HG03060 (cell line): ENCODE measurements around the gene FBRSL1.

Source experiments
- ATAC-seq: cut with Tn5 transposase; IDR thresholded peaks from one replicate; pipeline ENCODE4 v1.9.1; 2021; ENCODE audit warnings: low read depth, moderate number of reproducible peaks; ENCODE audit not compliant: unreplicated experiment

Gene FBRSL1

DNA sequence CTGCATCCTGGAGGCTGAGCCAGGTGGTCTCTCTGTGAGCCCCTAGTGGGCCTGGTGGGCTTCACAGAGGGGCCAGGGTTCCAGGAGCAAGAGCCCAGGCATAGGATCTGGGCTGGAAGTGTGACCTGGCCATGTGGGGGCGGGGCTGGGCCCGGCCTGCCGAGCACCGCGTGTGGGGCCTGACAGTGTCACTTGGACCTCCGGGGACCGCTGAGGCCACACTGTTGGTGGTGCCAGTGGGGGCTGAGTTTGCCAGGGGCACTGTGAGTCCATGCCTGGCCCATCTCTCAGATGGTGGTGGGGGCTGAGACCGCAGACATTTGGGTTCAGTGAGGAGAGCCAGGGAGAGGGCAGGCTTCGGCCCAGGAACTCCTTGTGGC, 5.2 kb downstream of the FBRSL1 start:
- no peak for ATAC-seq

DNA sequence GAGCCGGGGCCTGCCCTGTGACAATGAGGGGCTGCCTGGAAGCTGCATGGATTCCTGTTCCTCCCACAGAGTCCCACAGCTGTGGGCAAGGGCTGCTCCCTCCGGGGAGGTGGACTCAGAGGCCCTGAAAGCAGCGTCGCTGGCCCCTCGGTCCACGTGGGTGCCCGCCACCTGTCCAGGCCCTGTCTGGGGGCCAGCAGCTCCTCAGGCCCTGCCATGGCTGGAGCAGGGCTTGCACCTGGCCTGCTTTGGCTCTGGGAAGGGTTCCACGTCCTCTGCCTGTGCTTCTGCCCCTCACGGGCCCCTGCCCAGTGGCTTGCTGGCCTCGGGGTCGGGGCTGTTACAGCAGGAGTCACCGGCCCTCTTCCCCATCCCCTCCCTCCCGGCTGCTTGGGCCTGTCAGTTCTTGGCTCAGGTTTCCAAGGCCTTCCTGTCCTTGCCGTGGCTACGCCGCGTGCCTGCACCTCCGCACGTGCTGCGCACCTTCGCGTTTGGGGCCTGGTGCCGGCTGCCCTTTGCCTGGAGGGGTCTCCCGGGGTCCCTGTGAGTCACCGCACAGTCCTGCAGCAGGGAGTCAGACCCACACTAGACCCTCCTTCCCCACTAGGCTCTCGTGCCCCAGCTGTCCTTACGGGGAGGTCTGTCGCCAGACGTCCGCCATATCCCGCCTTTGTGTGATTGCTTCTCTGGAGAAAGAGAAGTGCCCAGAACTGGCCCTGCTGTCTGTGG, 5.8 kb downstream of the FBRSL1 start:
- no peak for ATAC-seq

- ATAC-seq, result no peak
Observed at GRCh38 chr12:132496358-132496669, 6.4 kb downstream of the FBRSL1 start.

- ATAC-seq, result no peak
Observed at GRCh38 chr12:132496710-132497109, 6.8 kb downstream of the FBRSL1 start.

GRCh38 chr12:132497514-132498405, 7.8 kb downstream of the FBRSL1 start:
- no peak for ATAC-seq

DNA sequence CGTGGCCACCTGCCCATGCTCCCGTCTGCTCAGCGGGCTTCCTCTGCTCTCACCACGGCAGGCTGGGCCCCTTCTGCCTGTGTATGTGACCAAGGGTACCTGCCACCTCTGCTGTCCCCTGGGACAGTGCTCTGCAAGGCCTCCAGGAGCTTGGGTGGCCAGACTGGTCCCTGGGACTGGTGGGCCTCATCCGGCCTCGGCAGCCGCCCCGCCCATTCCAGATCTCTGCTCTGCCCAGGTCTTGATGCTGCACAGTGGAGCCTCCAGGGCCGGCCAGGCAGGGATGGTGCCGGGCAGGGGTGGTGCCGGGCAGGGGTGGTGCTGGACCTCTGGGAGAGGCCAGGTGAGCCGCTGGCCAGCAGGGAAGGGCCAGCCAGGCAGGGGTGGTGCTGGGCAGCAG, 9.0 kb downstream of the FBRSL1 start:
- ATAC-seq, result no peak

- ATAC-seq, result no peak
Observed at GRCh38 chr12:132500142-132500855, 10.3 kb downstream of the FBRSL1 start.

DNA sequence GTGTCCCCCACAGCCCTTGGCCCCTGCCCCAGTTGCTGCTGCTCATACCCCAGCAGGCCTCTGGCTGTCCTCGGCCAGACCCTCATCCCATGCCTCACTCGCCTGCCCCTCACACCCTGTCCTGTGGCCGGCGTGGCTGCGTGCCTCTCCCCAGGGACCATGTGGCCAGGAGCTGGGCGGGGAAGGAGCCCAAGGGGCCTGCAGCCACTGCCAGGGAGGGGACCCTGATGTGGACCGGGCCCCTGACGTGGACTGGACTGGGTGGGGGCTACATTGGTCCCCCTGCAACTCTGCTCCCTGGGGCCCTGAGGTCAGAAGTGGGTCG, 10.9 kb downstream of the FBRSL1 start:
- ATAC-seq, result no peak

- ATAC-seq, result no peak
Observed at GRCh38 chr12:132501204-132501940, 11.4 kb downstream of the FBRSL1 start.

GRCh38 chr12:132502149-132502881, 12.4 kb downstream of the FBRSL1 start:
- no peak for ATAC-seq

DNA sequence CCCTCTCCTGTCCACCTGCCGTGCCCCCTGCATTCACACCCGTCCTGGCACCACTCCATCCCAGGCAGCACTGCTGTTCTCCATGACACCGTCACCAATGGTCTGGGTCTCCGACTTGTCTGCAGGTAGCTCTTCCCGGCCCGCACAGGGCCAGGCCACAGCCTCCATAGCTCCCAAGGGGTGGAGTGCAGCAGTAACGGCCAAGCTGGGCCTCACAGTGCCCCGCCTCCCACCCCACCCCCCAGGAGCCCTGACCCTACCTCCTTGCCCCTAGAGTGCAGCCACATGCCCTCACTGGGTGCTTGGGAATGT, 12.9 kb downstream of the FBRSL1 start:
- no peak for ATAC-seq

DNA sequence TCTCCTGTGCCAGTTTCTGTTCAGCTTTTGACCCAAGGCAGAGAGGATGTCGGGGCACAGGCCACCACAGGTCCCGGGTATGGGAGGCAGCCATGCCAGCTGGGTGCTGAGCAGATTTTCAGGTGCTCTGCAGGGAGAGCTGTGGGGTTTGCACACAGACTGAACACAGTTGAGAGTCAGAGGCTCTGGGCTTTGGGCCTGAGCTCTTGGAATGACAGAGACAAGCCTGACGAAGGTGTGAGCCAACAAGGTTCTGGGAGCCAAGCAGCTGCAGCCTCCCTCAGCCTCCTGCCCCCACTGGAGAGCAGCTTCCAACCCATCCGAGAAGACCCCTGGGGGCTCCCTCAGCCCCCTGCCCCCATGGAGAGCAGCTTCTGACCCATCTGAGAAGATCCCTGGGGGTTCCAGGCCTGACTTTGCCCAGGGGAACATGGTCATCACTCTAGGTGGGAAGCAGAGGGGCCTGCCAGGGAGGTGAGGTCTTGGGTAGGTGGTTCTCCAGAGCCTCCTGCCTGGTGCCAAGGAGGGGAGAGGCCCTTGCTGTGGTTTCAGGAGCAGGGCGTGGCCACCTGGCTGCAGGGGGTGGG, 13.8 kb downstream of the FBRSL1 start:
- ATAC-seq, result no peak

GRCh38 chr12:132505105-132505851, 15.3 kb downstream of the FBRSL1 start:
- ATAC-seq, result no peak

DNA sequence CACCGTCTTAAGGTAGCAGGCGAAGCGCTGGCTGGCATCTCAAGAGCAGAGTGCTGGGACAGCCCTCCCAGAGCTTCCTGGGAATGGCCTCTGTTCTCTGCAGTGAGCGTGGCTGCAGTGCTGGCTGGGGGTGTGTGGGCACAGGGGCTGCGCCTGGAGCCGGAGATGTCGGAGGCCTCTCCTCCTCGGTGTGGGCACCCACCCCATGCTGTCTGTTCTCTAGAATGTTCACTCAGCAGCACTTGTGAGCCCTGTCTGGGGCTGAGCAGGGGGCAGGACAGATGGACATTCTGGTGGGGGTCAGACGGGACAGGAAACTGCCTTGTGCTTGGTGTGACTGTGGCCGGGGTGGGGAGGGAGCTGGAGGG, 15.9 kb downstream of the FBRSL1 start:
- no peak for ATAC-seq

DNA sequence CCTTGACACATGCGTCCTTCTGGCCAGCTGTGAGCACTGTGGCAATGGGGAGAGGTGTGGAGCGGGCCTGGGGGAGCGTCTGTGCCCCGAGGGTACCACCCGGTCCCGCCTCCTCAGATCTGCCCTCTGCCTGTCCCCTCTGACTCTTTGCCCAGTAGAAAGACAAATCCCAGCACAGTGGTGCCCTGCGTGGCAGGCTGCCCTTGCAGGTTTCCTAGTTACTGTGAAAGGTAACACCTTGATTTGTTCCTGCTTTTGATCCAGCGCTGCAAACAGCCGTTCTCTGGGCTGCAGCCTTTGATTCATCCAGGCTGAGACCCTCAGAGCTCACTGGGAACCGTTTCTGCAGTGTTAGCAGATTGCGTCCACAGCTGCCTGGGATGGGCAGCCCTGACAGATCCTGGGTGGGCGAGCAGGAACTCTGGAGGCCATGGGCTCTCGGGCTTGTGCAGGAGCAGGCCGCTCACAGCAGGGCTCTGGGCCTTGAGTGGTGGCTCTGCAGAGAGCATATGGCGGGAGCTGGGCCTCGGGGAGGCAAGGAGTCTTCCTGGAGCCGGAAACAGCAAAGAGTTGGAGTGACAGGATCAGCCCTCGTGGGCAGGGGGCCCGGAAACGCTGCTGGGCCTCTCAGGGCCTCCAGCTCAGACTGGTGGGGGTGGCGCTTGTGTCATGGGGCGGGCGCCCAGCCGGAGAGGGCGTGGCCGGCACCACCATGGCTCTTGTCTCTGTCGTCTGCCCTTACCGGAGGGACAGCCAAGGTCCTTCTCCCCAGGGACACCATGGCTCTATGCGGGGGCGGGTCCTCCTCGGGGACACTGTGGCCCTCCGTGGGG, 16.6 kb downstream of the FBRSL1 start:
- no peak for ATAC-seq

GRCh38 chr12:132507161-132507538, 17.2 kb downstream of the FBRSL1 start:
- ATAC-seq, result no peak

DNA sequence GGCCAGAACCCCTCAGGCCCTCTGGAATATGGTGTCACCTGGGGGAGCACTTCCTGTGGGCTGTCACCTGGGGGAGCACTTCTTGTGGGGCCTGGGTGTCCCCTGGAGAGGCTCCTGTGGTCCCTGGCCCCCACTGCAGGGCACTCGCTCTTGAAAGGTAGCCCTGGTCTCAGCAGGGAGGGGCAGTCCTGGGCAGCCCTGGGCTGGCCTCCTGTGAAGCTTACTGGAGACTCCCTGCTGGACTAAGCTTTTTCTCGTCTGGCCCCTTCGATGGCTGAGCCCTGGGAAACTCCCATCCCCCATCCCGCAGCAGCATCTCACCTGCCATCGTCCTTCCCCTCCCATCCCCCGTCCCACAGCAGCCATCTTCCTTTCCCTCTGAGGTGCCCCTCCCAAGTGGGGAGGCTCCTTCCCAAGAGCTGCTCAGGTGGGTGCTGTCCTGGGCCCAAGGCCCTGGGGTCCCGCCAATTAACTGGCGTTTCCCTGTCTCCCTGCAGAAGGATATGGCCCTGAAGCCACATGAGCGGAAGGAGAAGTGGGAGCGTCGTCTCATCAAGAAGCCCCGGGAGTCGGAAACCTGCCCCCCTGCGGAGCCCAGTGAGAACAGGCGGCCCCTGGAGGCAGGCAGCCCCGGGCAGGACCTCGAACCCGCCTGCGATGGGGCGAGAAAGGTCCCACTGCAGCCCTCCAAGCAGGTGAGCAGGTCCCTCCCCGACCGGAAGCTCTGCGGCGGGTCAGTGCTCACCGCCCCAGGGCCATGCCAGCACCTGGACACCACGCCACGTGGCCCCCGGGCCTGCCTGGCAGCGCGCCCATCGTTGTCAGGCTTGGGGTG, 17.9 kb downstream of the FBRSL1 start:
- ATAC-seq, result no peak

- no peak for ATAC-seq
Observed at GRCh38 chr12:132508491-132508740, 18.5 kb downstream of the FBRSL1 start.
